HK-2 (cell line): Measurements from ENCODE around the gene CENPH.
A peak's percentile ranks its signal among the peaks of the same experiment; 100 is the strongest.
"Not testable (repeated sequence)": the region's sequence is repeated elsewhere in the genome, so short reads cannot be mapped to it uniquely, and the experiment has no call there.

ENCODE experiments used
- DNase-seq: peaks from one replicate; pipeline ENCODE4 v3.0.0-alpha.2; 2018; ENCODE audit not compliant: unreplicated experiment

CENPH gene

GRCh38 chr5:69209602-69210001 lies 20.2 kb downstream of the CENPH start:
- DNase-seq: no peak

- DNase-seq: no peak
These were observed 21.8 kb downstream of the CENPH start for GRCh38 chr5:69211200-69211599.

- DNase-seq: no peak
These were observed 22.6 kb downstream of the CENPH start for GRCh38 chr5:69212022-69212421.

- no peak for DNase-seq
These were observed 24.3 kb downstream of the CENPH start for GRCh38 chr5:69213513-69214215.

DNA sequence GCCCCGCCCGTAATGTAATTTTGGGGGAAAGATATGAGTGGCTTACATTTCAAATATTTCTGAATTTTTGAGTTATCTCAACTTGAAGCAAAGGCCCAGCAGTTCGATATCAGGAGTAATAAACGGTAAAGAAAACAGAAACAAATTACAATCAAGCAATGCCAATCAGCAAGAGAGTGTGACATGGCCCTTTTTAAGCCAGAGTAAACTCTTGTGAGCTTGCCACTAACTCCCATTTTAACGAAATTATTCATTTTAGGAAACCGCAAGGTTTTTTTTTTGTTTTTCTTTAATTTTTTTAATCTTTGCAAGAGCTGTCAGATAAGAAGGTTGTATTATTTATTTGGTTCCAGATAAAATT lies 27.7 kb downstream of the CENPH start:
- no peak for DNase-seq

- DNase-seq: peak; percentile 88
These were observed 28.5 kb downstream of the CENPH start for GRCh38 chr5:69217548-69218526.

DNA sequence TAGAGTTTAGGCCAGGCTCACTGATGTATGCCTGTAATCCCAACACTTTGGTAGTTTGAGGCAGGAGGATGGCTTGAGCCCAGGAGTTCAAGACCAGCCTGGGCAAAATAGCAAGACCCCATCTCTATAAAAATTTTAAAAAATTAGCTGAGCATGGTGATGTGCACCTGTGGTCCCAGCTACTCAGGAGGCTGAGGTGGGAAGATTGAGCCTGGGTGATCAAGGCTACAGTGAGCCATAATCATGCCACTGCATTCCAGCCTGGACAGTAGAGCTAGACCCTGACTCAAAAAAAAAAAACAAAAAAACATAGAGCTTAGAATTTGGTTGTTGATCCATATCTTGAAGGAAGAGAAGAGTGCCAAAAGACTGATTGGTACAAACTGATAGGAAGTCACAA lies 30.6 kb downstream of the CENPH start:
- no peak for DNase-seq

- not testable (repeated sequence) for DNase-seq
These were observed 31.0 kb downstream of the CENPH start for GRCh38 chr5:69220371-69220770.

GRCh38 chr5:69220833-69221232 lies 31.4 kb downstream of the CENPH start:
- DNase-seq: not testable (repeated sequence)

GRCh38 chr5:69224520-69224919 lies 35.1 kb downstream of the CENPH start:
- no peak for DNase-seq

DNA sequence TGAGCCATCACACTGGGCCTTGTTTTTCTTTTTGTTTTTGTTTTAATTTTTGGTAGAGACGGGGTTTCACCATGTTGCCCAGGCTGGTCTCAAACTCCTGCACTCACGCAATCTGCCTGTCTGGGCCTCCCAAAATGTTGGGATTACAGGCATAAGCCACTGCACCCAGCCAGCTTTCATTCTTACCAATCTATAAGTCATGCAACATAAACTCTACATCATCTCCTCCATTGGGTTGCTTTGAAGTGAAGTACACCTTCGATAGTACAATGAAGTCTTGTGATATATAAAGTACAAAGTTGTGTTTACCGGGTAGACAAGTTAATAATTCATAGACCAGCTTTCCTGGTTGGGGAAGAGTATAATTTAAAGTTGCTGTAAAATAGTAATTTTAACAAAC lies 36.5 kb downstream of the CENPH start:
- no peak for DNase-seq

GRCh38 chr5:69230181-69230580 lies 40.8 kb downstream of the CENPH start:
- DNase-seq: no peak

- no peak for DNase-seq
These were observed 41.9 kb downstream of the CENPH start for GRCh38 chr5:69231281-69231680.

DNA sequence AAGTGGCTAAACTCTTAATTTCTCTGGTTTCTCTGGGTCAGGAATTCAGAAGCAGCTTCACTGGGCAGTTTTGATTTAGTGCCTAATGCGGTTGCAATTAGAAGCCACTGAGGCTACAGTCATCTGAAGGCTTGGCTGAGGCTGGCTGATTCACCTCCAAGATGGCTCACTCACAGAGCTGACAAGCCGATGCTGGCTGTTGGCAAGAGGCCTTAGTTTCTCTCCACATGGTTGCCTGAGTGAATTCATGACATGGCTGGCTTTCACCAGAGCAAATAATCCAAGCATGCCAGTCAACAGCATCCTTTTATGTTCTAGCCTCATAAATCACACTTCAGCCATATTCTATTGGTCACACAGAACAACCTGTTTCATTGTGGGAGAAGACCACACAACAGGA lies 42.5 kb downstream of the CENPH start:
- peak; percentile 27 for DNase-seq

DNA sequence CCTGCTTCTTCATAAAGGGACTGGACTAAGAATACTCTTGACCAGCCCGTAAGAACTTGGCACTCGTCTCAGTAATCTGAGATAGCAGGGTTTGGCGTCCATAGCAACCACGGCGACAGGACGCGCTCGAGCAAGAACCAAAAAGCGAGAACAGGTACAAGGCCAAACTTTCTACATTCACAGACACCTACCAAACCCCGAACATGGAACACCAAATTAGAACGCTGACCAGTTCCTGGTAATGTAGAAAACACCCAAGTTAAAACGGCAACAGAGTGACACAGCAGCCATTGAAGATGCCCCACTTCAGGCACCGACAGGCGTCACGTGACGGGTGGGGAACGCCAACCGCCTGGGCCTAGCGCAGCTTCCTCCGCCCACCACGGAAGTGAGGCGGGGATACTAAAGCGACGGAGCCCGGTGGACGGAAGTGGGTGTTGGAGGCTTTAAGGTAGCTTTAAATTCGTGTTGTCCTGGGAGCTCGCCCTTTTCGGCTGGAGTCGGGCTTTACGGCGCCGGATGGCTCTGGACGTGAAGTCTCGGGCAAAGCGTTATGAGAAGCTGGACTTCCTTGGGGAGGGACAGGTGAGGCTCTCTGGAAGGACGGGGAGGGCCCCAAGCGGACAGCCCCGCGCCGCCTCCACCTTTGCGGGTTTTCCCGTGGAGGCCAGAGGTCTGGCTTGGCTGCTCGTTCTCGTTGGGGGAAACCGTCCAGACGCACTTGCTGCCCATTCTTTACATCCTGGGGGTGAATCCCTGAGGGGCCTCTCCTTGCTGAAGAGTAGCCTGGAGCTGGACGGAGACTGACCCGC lies 45.3 kb downstream of the CENPH start, which contains the start of gene CDK7:
Gene CDK7, plus strand, starts transcription at position 430 of the 812 bp plus-strand sequence. Its CDS starts 90 bp downstream, at position 520.
- DNase-seq: peak; percentile 84

DNA sequence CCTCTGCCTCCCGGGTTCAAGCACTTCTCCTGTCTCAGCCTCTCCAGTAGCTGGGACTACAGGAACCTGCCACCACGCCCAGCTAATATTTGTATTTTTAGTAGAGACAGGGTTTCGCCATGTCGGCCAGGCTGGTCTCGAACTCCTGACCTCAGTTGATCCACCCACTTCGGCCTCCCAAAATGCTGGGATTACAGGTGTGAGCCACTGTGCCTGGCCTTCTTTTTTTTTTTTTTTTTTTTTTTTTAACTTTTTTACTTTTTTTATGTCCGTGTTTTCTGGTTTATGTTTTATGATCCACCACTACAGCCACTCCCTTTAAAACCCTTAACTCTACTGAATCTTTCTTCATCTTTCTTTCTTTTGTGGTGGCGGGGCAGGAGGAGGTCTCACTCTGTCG lies 47.4 kb downstream of the CENPH start:
- not testable (repeated sequence) for DNase-seq

GRCh38 chr5:69237877-69238276 lies 48.5 kb downstream of the CENPH start:
- no peak for DNase-seq

GRCh38 chr5:69238760-69239251 lies 49.4 kb downstream of the CENPH start:
- DNase-seq: no peak

DNA sequence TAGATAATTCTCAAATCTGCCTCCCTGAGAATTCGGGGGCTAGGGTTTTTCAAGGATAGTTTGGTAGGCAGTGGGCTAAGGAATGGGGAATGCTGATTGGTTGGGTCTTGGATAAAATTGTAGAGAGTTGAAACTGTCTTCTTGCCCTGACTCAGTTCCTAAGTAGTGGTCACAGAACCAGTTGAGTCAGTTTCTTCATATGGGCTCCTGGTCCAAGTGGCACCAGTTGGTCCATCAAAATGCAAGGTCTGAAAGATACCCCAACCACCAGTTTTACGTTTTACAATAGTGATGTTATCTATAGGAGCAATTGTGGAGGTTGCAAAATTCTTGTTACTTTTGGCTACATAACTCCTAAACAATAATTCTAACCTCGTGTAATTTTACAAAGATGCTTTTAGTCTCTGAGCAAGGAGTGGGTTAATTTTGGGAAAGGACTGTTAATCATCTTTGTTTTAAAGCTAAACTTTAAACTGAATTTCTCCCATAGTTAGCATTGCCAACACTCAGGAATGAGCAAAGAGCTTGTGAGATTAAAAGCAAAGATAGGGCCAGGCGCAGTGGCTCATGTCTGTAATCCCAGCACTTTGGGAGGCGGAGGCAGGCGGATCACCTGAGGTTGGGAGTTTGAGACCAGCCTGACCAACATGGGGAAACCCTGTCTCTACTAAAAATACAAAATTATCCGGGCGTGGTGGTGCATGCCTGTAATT lies 53.0 kb downstream of the CENPH start:
- no peak for DNase-seq

GRCh38 chr5:69245031-69245430 lies 55.6 kb downstream of the CENPH start:
- no peak for DNase-seq

- no peak for DNase-seq
These were observed 58.6 kb downstream of the CENPH start for GRCh38 chr5:69248019-69248418.
